Fibroblast of skin of right quadriceps (primary cell): ENCODE measurements around the gene CPVL.
"Not testable (repeated sequence)": the region's sequence is repeated elsewhere in the genome, so short reads cannot be mapped to it uniquely, and the experiment has no call there.

Source experiments
- DNase-seq: peaks from one replicate; pipeline ENCODE4 v3.0.0-alpha.2; 2013

The CPVL gene

DNA sequence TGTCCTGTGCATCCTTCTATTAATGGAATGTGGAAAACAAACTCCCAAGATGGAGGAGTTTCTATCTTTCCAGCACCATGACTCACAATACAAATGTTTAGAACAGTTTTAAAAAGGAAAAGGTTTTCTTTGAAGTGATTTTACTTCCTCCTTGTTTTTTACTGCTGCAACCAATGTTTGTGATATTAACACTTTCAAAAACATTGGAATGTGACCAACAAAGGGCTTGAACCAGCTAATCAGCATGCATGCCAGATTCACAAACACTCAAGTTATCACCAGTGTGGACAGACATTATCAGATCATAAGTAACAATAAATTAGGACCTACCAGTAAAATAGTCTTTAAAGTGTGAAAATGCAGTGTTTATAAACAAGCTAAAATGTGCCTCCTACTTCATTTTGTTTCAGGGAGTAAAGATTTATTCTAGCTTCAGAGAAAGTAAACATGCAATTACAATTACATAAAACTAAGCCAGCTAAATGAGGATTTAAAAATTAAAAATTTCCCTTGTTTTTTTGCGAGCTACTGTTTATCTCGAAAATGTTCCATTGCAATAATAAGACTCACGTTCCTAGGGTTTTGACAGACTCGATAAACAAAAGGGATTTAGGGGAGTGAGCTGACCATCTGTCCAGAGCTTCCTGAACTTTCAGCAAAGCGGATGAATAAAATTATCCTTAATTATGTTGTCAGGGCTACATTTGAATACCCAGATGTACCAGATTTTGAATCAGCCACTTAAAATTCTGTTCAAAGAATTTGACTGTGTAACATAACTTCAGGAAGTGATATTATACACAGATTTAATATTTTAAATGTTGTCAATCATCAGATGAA is 29.8 kb downstream of the CPVL start:
- no peak for DNase-seq

DNA sequence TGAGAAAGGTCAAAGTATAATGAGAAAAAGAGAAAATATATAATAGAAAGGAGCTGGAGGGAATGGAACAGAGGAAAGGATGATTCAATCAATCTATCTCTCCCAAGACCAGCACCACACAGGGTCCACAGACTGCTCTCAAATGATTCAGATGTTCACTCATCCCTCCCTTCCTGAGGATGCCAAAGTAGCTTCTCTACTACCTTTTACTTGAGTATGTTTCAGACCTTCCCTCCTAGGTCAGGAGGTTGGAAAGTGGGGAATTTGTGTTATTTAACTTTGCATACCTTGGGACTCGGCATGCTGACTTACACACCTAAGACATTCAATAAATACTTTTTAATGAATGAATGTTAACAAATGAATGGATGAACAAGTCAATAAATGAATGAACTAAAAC is 30.6 kb downstream of the CPVL start:
- DNase-seq, result no peak

- no peak for DNase-seq
These were observed 31.1 kb downstream of the CPVL start for GRCh38 chr7:29115130-29115687.

GRCh38 chr7:29114266-29114665 is 32.1 kb downstream of the CPVL start:
- not testable (repeated sequence) for DNase-seq

DNA sequence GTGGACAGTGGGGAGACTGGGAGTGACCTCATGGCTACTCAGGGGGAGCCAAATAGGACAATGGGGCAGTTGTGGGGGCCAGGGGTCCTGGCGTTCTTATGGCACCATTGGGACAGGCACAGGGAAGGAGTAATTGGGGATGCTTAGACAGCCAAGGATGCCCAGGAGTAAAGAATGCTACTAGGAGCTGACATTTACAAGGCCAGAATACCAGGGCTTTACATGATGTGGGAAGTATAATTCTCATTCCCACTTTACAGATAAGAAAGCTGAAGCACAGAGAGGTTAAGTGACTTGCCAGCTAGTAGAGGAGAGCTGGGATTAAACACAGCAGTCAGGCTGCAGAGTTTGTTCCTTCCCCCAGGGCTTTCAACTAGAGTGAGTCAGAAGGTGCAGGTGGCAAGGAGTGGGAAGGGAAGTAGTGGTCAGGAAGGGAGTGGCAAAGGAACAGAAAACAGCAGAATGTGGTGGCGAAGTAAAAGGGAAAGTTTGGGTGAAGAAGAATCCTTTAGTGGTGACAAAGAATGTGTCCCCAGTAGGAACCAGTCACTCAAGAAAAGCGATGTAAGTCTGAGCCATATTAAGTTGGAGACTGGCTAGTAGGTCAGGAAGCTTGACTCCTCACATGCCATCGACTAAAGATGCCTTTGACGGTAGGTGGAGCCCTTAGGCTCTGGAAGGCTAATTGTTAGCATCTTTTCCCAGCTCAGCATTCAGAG is 32.8 kb downstream of the CPVL start:
- DNase-seq, result peak; percentile 9

GRCh38 chr7:29112721-29113120 is 33.6 kb downstream of the CPVL start:
- DNase-seq, result no peak

DNA sequence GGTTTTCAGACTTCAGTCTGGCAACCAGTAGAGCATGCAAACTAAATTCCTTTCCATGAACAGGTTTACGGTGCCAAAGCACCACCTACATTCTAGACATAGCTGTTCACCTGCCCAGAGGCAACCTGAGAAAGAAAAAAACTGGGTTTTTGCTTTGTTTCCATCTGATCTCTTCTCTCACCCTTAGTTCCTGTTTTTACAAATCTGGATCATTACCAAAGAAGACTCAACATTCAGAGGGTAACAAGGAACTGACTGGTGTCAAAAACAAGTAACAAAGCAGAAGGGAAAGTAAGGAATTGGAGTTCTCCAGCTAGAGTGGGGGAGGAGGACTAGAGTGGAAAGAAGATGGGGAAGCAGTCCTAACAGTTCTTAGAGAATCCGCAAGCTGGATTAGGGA is 36.4 kb downstream of the CPVL start:
- no peak for DNase-seq

DNA sequence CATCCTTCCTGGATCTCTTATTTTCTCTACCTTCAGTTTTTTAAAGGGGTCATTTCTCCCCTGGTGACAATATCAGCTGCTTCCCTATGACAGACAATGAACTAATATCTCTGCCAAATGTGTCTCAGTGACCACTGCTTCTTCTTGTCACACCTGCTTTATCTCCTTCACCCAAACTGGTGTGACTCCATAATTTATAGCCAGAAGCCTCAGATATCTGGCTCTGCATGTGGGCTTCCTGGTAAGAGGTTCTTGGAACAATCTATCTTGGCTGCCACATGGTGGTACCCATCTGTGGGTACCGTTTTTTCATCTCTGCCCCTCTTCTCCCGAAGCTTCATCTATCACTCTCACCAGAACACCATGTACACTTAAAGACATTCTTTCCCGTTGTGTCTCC is 37.0 kb downstream of the CPVL start:
- no peak for DNase-seq

DNA sequence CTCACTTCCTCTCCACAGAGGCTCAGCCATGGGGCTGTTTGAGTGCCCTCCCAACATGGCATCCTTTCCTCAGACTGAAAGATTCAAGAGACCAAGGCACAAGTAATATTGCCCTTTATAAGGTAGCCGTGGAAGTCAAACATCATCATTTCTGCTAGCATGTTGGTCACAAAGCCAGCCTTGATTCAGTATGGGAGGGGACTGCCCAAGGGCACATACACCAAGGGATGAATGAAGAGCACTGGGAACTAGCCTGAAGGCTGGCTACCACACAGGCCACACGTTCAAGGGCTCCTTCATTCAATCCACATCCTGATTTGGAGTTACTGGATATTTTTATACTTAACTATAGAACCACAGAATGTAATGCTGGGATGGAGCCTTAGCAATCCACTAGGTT is 39.3 kb downstream of the CPVL start:
- no peak for DNase-seq

DNA sequence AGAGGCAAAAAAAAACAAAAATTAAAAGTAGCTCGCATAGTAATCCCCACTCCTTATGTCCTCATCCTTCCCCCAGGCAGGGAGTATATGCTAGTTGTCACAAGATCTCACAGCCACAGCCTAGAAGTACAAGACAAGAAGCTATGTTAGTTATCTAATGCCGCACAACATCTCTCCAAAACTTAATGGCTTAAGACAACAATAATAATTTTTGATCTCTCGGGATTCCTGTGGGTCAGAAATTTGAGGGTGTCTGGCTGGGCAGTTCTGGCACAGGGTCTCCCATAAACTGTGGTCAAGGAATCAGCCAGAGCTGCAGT is 39.7 kb downstream of the CPVL start:
- DNase-seq, result no peak

- peak; percentile 70 for DNase-seq
These were observed 40.3 kb downstream of the CPVL start for GRCh38 chr7:29105752-29106668.

GRCh38 chr7:29105191-29105590 is 41.1 kb downstream of the CPVL start:
- DNase-seq, result peak; percentile 38

DNA sequence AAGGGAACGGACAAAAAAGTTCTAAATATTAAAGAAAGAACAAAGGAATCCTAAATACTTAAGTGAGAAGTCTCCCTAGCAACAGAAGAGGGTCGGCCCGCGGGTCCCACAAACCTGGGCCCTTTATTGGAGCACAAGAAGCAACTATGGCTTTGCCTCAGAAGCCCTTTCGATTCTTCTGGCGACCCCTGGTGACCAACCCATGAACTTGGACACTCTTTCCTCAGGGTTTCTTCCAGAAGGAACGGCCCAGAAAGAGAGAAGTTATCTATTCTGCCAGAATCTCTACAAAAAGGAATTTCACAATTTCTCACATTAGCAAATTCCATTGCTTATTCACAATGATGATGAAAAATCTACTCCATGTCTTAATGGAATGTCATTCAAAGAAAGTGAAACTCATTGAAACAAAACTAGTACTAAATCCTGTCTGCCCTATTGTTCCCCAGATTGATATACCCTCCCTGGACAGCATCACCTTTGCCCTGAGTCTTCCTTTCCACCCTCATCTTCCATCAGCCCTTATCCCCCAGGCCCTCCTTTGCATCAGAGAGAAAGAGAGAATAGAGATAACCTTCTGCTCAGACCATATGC is 43.7 kb downstream of the CPVL start:
- DNase-seq, result peak; percentile 78

- peak; percentile 43 for DNase-seq
These were observed 45.4 kb downstream of the CPVL start for GRCh38 chr7:29100924-29101323.

DNA sequence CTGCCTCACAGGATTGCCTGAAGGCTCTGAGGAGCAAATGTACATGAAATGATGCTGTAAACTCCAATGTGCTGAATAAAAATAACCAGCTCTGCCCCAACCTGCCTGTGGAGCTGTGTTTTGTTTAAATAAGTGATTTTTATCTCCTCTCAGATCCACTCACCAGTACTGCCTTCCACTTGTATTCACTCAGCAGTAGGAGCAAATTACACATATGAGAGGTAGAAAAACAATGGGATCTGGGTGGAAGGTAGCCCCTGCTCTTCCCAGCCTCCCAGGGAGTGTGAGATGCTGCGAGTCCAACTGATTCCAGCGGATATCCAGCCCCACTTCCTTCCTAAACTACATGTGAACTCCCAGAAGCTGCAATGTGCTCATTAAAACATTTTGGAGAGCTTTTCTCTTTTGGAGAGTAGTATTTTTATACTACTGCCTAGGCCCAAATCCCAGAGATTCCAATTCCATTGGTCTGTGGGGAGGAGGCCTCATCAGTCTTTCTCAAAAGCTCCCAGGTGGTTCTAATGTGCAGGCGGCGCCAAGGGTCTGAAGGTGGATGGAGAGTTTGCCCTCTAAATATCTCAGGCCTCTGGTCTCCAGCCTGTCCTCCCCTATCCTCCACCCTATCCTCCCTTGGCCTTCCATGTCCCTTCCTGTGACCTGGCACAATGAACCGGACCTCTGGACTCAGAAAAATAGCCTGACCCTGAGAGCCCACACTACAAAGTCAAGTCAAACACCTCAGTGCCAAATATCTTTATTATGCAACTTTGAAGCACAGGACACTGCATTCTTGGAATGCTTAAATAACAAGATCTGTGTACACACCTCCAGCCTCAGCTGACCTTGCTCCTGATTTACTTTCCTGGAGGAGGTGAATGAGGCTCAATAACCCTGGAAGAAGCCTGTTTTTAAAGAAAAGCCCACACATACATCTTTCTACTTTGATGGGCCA is 46.2 kb downstream of the CPVL start:
- no peak for DNase-seq

- no peak for DNase-seq
These were observed 49.9 kb downstream of the CPVL start for GRCh38 chr7:29096446-29096730.

DNA sequence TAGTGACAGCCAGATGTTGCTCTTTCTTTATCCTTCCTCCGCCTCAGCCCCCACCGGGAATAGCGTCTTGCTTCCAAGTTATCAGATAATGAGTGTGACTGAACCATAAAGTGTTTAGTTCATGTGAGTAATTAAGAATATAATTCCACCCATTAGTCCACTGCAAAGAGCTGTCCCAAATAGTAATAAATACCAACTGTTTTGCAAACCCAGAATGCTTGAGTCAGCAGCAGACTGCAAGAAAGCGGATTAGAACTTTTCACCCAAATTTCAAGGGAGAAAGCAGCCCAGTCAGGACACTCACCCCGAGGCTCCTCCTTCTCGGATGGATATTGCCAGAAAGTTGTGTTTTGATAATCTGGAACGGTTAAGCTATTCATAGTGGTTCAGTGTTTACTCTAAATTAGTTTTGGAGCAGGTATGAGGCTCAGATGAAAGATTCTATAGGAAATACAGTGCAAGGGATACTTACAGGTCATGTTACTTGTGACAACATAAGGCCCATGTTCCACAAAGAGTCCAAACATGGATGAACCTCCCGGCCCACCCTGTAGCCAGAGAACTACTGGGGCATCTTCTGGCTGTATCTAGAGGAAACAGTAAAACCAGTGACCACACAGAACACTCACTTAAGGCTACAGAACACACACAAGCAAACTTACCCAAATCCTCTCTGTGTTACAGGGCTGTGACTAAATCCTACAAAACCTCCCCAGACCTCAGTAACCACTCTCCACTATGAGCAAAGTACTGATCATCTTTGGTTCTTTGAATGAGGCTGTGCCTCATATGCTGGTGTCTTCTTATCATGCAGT is 50.5 kb downstream of the CPVL start:
- DNase-seq, result peak; percentile 44

- not testable (repeated sequence) for DNase-seq
These were observed 53.2 kb downstream of the CPVL start for GRCh38 chr7:29093091-29093490.

DNA sequence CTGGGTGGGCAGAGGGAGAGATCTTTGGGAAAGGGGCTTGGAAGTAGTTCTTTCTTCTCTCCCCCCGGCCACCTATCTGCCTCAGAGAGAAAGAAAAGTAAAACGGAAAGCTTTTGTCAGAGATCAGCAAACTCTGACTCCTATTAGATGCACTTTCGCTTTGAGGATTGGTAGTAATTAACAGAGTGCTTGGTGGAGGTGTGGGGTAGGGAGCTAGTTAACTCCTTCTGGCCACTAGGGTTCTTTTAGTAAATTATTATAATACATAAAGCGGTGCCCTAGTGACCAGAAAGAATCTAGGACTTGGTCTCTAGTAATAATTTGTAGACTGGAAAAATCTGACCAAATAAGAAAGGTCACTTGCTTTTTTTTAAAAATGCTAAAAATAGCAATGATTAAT is 54.6 kb downstream of the CPVL start:
- DNase-seq, result no peak

- peak; percentile 29 for DNase-seq
These were observed 55.3 kb downstream of the CPVL start for GRCh38 chr7:29090836-29091601.
